GM12878 (cell line): Measurements from ENCODE around the gene ARHGEF1. TPM values are rescaled to one million over a fixed set of nuclear protein-coding genes. Genes with fewer than 3 reads are reported as not detected.

Experiments
- EGR1 ChIP-seq, 2 experiments: IDR thresholded peaks; 1 replicate in 1 of 2; 2 replicates in 1 of 2; pipeline ENCODE4 v1.6.1; 2011 to 2012; ENCODE audit warnings: low read depth in 2 of 2, low read length in 2 of 2, borderline replicate concordance in 1 of 2, mild to moderate bottlenecking in 1 of 2, moderate library complexity in 1 of 2
- HDAC2 ChIP-seq: fragments of 200-600 bp; sonication (generic); IDR thresholded peaks from 2 replicates; pipeline ENCODE4 v1.6.1; 2017
- JUNB ChIP-seq: IDR thresholded peaks from 2 replicates; pipeline ENCODE4 v1.6.1; 2016; ENCODE audit warnings: antibody characterized with exemption, mild to moderate bottlenecking
- LARP7 ChIP-seq: fragments of 450-650 bp; IDR thresholded peaks from 2 replicates; pipeline ENCODE4 v1.6.1; 2017; ENCODE audit warnings: mild to moderate bottlenecking
- SMARCA5 ChIP-seq: fragments of 450-650 bp; IDR thresholded peaks from 2 replicates; pipeline ENCODE4 v1.6.1; 2017; ENCODE audit warnings: mild to moderate bottlenecking
- SMC3 ChIP-seq: IDR thresholded peaks from 2 replicates; pipeline ENCODE4 v1.6.1; 2011; ENCODE audit warnings: low read length, improper control_type of control experiment, borderline replicate concordance
- TBL1XR1 ChIP-seq: IDR thresholded peaks from 2 replicates; pipeline ENCODE4 v1.6.1; 2012; ENCODE audit warnings: low read depth, low read length, improper control_type of control experiment
- ZSCAN29 ChIP-seq: fragments of 450-650 bp; IDR thresholded peaks from 2 replicates; pipeline ENCODE4 v1.6.1; 2017; ENCODE audit warnings: mild to moderate bottlenecking, moderate library complexity
- polyA plus RNA-seq, 11 experiments: library from polyadenylated mRNA; depleted of rRNA in 4 of 11; unstranded in 6 of 11; stranded (reverse) in 5 of 11; fragments of >200 nt; fragmentation: Nextera tagmentation in 4 of 11; fragmentation: Illumina TruSeq in 1 of 11; extraction: Ambion mirVana in 4 of 11; extraction: Trizol in 1 of 11; gene quantifications; 1 replicate in 1 of 11; 2 replicates in 10 of 11; pipeline versions ENCODE4 v1.2.1 to v1.2.3, GENCODE V29; 2011 to 2016; ENCODE audit warnings: inconsistent platforms in 2 of 11, missing spikeins in 2 of 11, low read depth in 1 of 11
- total RNA-seq, 4 experiments: library from RNA; depleted of rRNA in 3 of 4; stranded (reverse); fragments of >200 nt in 3 of 4; fragmentation: Illumina TruSeq in 1 of 4; extraction: Trizol in 1 of 4; gene quantifications; 2 replicates each; pipeline versions ENCODE4 v1.2.1 to v1.2.3, GENCODE V29; 2013 to 2021
- TF ChIP-seq, protein P1 (sequence below): fragments of 450-650 bp; IDR thresholded peaks from 2 replicates; pipeline ENCODE4 v1.6.1; 2018; ENCODE audit warnings: mild to moderate bottlenecking, low read depth, moderate library complexity; ENCODE audit not compliant: partially characterized antibody
- TF ChIP-seq, protein P2 (sequence below): IDR thresholded peaks from 2 replicates; pipeline ENCODE4 v1.6.1; 2011; ENCODE audit warnings: low read depth, mild to moderate bottlenecking, low read length, moderate library complexity, borderline replicate concordance; ENCODE audit errors: extremely low read depth
- TF ChIP-seq, protein P3 (sequence below): fragments of 450-650 bp; IDR thresholded peaks from 2 replicates; pipeline ENCODE4 v1.6.1; 2017; ENCODE audit warnings: mild to moderate bottlenecking
- TF ChIP-seq, protein P4 (sequence below): fragments of 450-650 bp; IDR thresholded peaks from 2 replicates; pipeline ENCODE4 v1.6.1; 2016; ENCODE audit warnings: mild to moderate bottlenecking, moderate library complexity, borderline replicate concordance
- TF ChIP-seq, protein P5 (sequence below): fragments of 150-350 bp; IDR thresholded peaks from 2 replicates; pipeline ENCODE4 v1.6.1; 2016; ENCODE audit warnings: low read depth, low read length

Gene ARHGEF1
- total and polyA plus RNA-seq, 10 of the 15 experiments (the other 5 are each of a cell fraction or from before 2014, with no cell fraction given) = 1.2 to 207 (median 53.9) TPM

DNA sequence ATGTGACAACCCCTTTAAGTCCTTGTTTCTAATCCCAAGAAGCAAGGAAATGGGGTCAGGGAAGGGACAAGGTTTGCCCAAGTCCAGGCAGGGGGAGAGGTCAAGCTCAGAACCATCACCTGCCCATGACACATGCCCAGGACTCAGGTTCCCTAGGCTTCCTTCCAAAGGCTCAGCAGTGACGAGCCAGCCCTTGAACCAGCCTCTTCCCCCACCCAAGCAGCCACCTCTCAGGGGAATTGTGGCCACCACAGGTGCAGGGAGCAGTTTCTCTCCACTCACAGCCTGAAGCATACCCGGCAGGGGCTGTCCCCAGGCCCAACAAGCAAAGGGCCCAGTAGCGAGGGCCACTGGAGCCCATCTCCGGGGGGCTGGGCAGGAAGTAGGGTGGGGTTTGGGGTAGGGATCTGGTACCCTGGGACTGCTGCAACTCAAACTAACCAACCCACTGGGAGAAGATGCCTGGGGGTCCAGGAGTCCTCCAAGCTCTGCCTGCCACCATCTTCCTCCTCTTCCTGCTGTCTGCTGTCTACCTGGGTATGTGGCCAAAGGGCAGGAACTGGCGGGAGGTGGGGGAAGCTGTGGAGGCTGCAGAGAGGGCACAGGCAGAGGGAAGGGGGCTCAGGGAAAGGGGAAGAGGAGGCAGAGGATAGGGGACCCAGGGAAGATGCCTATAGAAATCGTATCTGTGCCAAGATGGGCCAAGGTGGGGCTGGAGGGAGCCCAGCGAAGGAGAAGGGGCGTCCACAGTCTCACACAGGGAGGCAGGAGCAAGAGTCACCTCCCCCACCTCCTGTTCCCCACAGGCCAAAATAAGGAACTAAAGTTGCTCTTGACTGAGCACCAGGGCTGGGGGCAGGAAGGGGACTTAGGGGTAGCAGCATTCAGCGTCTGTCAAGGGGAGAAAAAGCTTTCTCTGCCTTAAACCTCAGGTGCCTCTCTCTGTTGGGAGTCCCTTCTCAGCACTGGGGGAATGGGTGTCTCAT is 5.8 kb upstream of the ARHGEF1 start, which contains the start of gene CD79A (continued):
- TF ChIP-seq, protein P1, sequence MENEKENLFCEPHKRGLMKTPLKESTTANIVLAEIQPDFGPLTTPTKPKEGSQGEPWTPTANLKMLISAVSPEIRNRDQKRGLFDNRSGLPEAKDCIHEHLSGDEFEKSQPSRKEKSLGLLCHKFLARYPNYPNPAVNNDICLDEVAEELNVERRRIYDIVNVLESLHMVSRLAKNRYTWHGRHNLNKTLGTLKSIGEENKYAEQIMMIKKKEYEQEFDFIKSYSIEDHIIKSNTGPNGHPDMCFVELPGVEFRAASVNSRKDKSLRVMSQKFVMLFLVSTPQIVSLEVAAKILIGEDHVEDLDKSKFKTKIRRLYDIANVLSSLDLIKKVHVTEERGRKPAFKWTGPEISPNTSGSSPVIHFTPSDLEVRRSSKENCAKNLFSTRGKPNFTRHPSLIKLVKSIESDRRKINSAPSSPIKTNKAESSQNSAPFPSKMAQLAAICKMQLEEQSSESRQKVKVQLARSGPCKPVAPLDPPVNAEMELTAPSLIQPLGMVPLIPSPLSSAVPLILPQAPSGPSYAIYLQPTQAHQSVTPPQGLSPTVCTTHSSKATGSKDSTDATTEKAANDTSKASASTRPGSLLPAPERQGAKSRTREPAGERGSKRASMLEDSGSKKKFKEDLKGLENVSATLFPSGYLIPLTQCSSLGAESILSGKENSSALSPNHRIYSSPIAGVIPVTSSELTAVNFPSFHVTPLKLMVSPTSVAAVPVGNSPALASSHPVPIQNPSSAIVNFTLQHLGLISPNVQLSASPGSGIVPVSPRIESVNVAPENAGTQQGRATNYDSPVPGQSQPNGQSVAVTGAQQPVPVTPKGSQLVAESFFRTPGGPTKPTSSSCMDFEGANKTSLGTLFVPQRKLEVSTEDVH = no peak
- peak; percentile 29; the same call in 1 of the 2 replicates for TF ChIP-seq LARP7
- peak; percentile 51; the same call in 1 of the 2 replicates for TF ChIP-seq SMARCA5
- TF ChIP-seq EGR1 (IDR thresholded peaks at IDR 0.05; ENCODE audit: borderline replicate concordance in 1 of 2, low read depth in 2 of 2, low read length in 2 of 2) = peak in 1 of 2 experiments; percentile 42; a peak in 1 of 3 replicates
- TF ChIP-seq HDAC2 = no peak
- no peak for TF ChIP-seq JUNB
- no peak for TF ChIP-seq ZSCAN29
- TF ChIP-seq, protein P2, sequence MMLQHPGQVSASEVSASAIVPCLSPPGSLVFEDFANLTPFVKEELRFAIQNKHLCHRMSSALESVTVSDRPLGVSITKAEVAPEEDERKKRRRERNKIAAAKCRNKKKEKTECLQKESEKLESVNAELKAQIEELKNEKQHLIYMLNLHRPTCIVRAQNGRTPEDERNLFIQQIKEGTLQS = no peak
- TF ChIP-seq, protein P3, sequence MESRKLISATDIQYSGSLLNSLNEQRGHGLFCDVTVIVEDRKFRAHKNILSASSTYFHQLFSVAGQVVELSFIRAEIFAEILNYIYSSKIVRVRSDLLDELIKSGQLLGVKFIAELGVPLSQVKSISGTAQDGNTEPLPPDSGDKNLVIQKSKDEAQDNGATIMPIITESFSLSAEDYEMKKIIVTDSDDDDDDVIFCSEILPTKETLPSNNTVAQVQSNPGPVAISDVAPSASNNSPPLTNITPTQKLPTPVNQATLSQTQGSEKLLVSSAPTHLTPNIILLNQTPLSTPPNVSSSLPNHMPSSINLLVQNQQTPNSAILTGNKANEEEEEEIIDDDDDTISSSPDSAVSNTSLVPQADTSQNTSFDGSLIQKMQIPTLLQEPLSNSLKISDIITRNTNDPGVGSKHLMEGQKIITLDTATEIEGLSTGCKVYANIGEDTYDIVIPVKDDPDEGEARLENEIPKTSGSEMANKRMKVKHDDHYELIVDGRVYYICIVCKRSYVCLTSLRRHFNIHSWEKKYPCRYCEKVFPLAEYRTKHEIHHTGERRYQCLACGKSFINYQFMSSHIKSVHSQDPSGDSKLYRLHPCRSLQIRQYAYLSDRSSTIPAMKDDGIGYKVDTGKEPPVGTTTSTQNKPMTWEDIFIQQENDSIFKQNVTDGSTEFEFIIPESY = no peak
- TF ChIP-seq TBL1XR1 = peak; percentile 87
- no peak for TF ChIP-seq SMC3
- TF ChIP-seq, protein P4, sequence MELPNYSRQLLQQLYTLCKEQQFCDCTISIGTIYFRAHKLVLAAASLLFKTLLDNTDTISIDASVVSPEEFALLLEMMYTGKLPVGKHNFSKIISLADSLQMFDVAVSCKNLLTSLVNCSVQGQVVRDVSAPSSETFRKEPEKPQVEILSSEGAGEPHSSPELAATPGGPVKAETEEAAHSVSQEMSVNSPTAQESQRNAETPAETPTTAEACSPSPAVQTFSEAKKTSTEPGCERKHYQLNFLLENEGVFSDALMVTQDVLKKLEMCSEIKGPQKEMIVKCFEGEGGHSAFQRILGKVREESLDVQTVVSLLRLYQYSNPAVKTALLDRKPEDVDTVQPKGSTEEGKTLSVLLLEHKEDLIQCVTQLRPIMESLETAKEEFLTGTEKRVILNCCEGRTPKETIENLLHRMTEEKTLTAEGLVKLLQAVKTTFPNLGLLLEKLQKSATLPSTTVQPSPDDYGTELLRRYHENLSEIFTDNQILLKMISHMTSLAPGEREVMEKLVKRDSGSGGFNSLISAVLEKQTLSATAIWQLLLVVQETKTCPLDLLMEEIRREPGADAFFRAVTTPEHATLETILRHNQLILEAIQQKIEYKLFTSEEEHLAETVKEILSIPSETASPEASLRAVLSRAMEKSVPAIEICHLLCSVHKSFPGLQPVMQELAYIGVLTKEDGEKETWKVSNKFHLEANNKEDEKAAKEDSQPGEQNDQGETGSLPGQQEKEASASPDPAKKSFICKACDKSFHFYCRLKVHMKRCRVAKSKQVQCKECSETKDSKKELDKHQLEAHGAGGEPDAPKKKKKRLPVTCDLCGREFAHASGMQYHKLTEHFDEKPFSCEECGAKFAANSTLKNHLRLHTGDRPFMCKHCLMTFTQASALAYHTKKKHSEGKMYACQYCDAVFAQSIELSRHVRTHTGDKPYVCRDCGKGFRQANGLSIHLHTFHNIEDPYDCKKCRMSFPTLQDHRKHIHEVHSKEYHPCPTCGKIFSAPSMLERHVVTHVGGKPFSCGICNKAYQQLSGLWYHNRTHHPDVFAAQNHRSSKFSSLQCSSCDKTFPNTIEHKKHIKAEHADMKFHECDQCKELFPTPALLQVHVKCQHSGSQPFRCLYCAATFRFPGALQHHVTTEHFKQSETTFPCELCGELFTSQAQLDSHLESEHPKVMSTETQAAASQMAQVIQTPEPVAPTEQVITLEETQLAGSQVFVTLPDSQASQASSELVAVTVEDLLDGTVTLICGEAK = peak; percentile 39; the same call in 1 of the 2 replicates
- TF ChIP-seq, protein P5, sequence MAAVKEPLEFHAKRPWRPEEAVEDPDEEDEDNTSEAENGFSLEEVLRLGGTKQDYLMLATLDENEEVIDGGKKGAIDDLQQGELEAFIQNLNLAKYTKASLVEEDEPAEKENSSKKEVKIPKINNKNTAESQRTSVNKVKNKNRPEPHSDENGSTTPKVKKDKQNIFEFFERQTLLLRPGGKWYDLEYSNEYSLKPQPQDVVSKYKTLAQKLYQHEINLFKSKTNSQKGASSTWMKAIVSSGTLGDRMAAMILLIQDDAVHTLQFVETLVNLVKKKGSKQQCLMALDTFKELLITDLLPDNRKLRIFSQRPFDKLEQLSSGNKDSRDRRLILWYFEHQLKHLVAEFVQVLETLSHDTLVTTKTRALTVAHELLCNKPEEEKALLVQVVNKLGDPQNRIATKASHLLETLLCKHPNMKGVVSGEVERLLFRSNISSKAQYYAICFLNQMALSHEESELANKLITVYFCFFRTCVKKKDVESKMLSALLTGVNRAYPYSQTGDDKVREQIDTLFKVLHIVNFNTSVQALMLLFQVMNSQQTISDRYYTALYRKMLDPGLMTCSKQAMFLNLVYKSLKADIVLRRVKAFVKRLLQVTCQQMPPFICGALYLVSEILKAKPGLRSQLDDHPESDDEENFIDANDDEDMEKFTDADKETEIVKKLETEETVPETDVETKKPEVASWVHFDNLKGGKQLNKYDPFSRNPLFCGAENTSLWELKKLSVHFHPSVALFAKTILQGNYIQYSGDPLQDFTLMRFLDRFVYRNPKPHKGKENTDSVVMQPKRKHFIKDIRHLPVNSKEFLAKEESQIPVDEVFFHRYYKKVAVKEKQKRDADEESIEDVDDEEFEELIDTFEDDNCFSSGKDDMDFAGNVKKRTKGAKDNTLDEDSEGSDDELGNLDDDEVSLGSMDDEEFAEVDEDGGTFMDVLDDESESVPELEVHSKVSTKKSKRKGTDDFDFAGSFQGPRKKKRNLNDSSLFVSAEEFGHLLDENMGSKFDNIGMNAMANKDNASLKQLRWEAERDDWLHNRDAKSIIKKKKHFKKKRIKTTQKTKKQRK = no peak
